GM12874 (cell line): ENCODE measurements around the gene ARHGAP42.

Experiments used
- CTCF ChIP-seq: IDR thresholded peaks from 2 replicates; pipeline ENCODE4 v1.5.1; 2011; ENCODE audit warnings: low read depth, mild to moderate bottlenecking, control low read depth, low read length, moderate library complexity; ENCODE audit not compliant: insufficient read depth

ARHGAP42 gene

GRCh38 chr11:100753571-100753970, 66.5 kb downstream of the ARHGAP42 start:
- TF ChIP-seq CTCF, result no peak

GRCh38 chr11:100756559-100756958, 69.5 kb downstream of the ARHGAP42 start:
- TF ChIP-seq CTCF, result no peak

GRCh38 chr11:100757646-100758045, 70.6 kb downstream of the ARHGAP42 start:
- no peak for TF ChIP-seq CTCF

- TF ChIP-seq CTCF, result no peak
These were observed 72.0 kb downstream of the ARHGAP42 start for GRCh38 chr11:100759106-100759505.

DNA sequence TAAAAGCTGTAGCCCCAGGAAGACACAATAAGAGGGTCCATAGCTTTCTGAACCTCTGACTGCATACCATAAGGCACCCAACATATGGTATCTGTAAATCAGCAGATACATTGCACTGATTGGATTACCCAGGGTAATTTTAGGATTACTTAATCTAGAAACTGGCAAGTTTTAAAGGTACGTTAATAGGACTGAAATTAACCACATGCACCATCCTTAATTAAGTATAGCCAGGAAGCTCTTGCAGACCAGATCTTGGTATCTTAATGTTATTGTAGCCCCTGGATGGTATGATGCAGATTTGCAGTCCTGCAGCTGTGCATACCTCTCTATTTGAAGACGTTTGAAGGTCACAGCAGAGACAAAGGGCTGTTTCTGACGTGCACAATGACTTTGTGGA, 72.8 kb downstream of the ARHGAP42 start:
- TF ChIP-seq CTCF, result no peak

DNA sequence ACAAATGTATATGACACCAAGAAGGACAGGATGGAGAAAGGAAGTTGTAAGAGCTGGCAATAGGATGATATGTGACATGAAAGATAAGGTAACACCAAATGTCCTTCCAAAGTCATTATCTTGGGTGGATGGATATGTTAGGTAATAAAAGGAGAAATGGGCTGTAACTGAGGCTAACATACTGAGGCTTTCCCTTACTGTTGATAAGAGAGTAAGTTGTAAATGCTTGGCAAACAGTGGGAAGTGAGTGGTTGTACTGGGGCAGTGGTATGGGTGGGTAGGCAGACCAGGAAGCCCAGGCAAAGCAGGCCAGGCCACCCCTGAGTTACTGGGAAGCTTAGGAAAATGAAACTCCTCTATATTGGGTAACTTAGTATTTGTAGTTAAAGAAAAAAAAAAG, 73.7 kb downstream of the ARHGAP42 start:
- no peak for TF ChIP-seq CTCF

- no peak for TF ChIP-seq CTCF
These were observed 74.8 kb downstream of the ARHGAP42 start for GRCh38 chr11:100761841-100762240.

- TF ChIP-seq CTCF, result no peak
These were observed 79.7 kb downstream of the ARHGAP42 start for GRCh38 chr11:100766764-100767163.
